ENCODE data around the gene THUMPD2. TPM values are rescaled to one million over a fixed set of nuclear protein-coding genes. Genes with fewer than 3 reads are reported as not detected.

Gene THUMPD2
- total RNA-seq, 2 donors from 2014 or later = 16.7 to 17.0 TPM

DNA sequence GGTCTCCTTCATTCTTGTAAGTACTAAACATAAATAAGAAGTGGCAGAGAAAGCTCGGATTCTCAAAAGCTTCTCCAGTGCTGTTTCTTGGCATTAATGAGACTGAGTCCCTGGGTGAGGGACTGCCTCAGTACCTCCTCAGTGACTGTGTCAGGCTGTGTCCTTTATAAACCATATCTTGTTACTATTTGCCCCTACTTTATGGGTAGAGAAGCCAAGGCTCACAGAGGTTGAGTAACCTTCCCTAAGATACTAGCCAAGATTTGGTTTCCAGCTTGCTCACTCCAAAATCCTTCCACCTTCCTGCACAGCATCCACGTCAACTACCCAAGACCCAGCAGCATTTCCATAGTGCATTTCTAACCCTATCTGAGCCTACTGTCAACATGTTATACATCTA lies 55.6 kb downstream of the THUMPD2 start:
- H3K4me3 ChIP-seq = no peak overlapping the region
- peak overlapping the region; percentile 41 to 75 for H3K27ac ChIP-seq
- peaks cover 10% of the 10 kb centered on the region for H3K4me1 ChIP-seq (replicated peaks)
- no peaks in the 10 kb centered on the region for H3K27me3 ChIP-seq (replicated peaks; ENCODE audit: insufficient read depth)
- 36% methylated on average over 2 of the region's 2 CpGs for WGBS
- TF ChIP-seq, protein P1, sequence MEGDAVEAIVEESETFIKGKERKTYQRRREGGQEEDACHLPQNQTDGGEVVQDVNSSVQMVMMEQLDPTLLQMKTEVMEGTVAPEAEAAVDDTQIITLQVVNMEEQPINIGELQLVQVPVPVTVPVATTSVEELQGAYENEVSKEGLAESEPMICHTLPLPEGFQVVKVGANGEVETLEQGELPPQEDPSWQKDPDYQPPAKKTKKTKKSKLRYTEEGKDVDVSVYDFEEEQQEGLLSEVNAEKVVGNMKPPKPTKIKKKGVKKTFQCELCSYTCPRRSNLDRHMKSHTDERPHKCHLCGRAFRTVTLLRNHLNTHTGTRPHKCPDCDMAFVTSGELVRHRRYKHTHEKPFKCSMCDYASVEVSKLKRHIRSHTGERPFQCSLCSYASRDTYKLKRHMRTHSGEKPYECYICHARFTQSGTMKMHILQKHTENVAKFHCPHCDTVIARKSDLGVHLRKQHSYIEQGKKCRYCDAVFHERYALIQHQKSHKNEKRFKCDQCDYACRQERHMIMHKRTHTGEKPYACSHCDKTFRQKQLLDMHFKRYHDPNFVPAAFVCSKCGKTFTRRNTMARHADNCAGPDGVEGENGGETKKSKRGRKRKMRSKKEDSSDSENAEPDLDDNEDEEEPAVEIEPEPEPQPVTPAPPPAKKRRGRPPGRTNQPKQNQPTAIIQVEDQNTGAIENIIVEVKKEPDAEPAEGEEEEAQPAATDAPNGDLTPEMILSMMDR (IDR thresholded peaks at IDR 0.05) = no peak
- TF ChIP-seq POLR2A (IDR thresholded peaks at IDR 0.05) (no peak), POLR2AphosphoS5 (IDR thresholded peaks at IDR 0.05) (no peak)
- H3K9me3 ChIP-seq = no peaks in the 10 kb centered on the region
- no peak for DNase-seq (ENCODE audit: low spot score)
- H3K36me3 ChIP-seq = no peaks in the 10 kb centered on the region
- intact Hi-C loops (cut with DNase I) = no loop called here

DNA sequence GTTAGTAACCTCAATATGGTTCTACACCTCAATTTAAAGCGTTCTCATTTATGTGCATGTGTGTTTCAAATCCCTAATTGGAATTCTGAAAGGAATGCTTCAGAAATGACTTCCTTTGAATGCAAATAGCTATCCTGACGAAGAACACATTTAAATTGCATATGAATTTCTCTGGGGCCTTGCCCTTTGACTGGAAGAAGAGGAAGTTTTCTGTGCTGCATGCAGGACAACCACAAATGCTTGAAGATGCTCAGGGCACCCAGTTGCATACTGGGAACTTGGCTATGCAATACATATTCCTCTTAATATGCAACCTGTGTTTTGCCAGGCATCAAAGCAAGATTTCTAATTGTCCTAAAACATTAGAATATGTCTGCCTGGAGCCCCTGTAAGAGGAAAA lies 58.1 kb downstream of the THUMPD2 start:
- peaks cover 22% of the 10 kb centered on the region for H3K4me1 ChIP-seq (replicated peaks)

DNA sequence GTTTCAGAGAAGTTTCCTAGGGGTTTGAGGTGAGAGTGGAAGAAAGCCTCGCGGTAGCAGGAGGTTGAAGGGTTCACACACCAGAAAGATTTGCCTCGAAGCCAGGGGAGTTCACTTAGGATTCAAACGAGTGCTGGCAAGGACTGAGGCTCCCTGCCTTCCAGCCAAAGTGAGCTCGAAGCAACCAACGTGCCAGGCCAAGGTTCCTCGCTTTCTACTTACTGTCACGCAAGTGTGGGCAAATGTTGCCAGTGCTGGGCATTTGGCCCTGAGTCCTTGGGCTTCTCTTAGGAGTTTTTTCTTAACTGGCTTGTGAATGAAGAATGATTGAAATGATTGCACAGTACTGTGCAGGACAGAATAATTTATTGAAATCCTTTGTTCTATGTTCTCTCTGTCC lies 59.7 kb downstream of the THUMPD2 start:
- TF ChIP-seq POLR2A (IDR thresholded peaks at IDR 0.05) (no peak), POLR2AphosphoS5 (IDR thresholded peaks at IDR 0.05) (peak; percentile 28)
- TF ChIP-seq, protein P1 (IDR thresholded peaks at IDR 0.05) = no peak

More for the DNA sequence above, 58.1 kb downstream of the THUMPD2 start:
- no peak overlapping the region for H3K4me3 ChIP-seq
- no peaks in the 10 kb centered on the region for H3K27me3 ChIP-seq (replicated peaks; ENCODE audit: insufficient read depth)
- no peak overlapping the region for H3K27ac ChIP-seq
- no peaks in the 10 kb centered on the region for H3K9me3 ChIP-seq
- TF ChIP-seq, protein P1 (IDR thresholded peaks at IDR 0.05) = no peak
- TF ChIP-seq POLR2A (IDR thresholded peaks at IDR 0.05) (no peak), POLR2AphosphoS5 (IDR thresholded peaks at IDR 0.05) (no peak)
- no peaks in the 10 kb centered on the region for H3K36me3 ChIP-seq
- 96% methylated on average over 2 of the region's 2 CpGs for WGBS
- DNase-seq (ENCODE audit: low spot score) = no peak
- intact Hi-C loops (cut with DNase I) = no loop called here

DNA sequence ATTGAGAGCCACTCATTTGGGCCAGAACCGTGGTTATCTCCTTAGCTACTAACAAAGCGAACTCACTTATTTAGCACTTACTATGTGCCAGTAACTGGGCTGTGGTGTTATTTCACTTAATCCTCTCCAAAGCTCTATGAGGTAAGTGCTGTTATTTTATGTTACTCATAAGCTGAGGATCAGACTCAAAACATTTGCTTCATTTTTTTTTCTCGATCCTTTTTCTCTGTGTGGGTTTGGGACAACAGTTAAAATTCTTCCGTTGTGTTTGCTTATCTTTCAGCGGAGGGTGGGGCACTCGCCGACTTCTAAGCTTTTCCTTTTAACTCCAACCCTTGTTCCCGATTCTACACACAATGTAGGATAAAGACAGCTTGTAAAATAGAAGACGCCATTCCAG lies 60.6 kb downstream of the THUMPD2 start:
- DNase-seq (ENCODE audit: low spot score) = no peak
- Histone ChIP-seq H3K4me3 (no peak overlapping the region), H3K4me1 (replicated peaks) (peaks cover 17% of the 10 kb centered on the region), H3K27me3 (replicated peaks; ENCODE audit: insufficient read depth) (no peaks in the 10 kb centered on the region), H3K36me3 (no peaks in the 10 kb centered on the region), H3K9me3 (no peaks in the 10 kb centered on the region), H3K27ac (peak overlapping the region; percentile 68 to 70)
- TF ChIP-seq, protein P1 (IDR thresholded peaks at IDR 0.05) = no peak
- TF ChIP-seq POLR2AphosphoS5 (IDR thresholded peaks at IDR 0.05) = no peak
- TF ChIP-seq POLR2A (IDR thresholded peaks at IDR 0.05) = no peak
- intact Hi-C loops (cut with DNase I) = no loop called here
- 28% methylated on average over 9 of the region's 9 CpGs for WGBS

More for the DNA sequence above, 59.7 kb downstream of the THUMPD2 start:
- no peaks in the 10 kb centered on the region for H3K27me3 ChIP-seq (replicated peaks; ENCODE audit: insufficient read depth)
- peak; percentile 60 for DNase-seq (ENCODE audit: low spot score)
- intact Hi-C loops (cut with DNase I) = no loop called here
- H3K9me3 ChIP-seq = no peaks in the 10 kb centered on the region
- no peak overlapping the region for H3K4me3 ChIP-seq
- H3K4me1 ChIP-seq (replicated peaks) = peaks cover 18% of the 10 kb centered on the region
- H3K27ac ChIP-seq = peak overlapping the region; percentile 68 to 70
- 29% methylated on average over 8 of the region's 8 CpGs for WGBS
- no peaks in the 10 kb centered on the region for H3K36me3 ChIP-seq

DNA sequence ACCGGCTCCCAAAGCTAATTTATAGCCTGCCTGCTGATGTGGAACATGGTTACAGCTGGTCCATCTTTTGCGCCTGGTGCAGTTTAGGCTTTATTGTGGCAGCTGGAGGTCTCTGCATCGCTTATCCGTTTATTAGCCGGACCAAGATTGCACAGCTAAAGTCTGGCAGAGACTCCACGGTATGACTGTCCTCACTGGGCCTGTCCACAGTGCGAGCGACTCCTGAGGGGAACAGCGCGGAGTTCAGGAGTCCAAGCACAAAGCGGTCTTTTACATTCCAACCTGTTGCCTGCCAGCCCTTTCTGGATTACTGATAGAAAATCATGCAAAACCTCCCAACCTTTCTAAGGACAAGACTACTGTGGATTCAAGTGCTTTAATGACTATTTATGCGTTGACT lies 62.0 kb downstream of the THUMPD2 start:
- Histone ChIP-seq H3K36me3 (no peaks in the 10 kb centered on the region), H3K27ac (peak overlapping the region; percentile 45 to 70), H3K4me1 (replicated peaks) (peaks cover 13% of the 10 kb centered on the region), H3K27me3 (replicated peaks; ENCODE audit: insufficient read depth) (no peaks in the 10 kb centered on the region), H3K9me3 (no peaks in the 10 kb centered on the region), H3K4me3 (no peak overlapping the region)
- DNase-seq (ENCODE audit: low spot score) = no peak
- 53% methylated on average over 12 of the region's 12 CpGs for WGBS
- no peak for TF ChIP-seq POLR2A (IDR thresholded peaks at IDR 0.05)
- TF ChIP-seq POLR2AphosphoS5 (IDR thresholded peaks at IDR 0.05) = no peak
- intact Hi-C loops (cut with DNase I) = no loop called here
